HL-60 (cell line): ENCODE data around the gene AKAP13.

Experiments
- CTCF ChIP-seq: IDR thresholded peaks from one replicate; pipeline ENCODE4 v1.5.1; 2011; ENCODE audit warnings: low read length, control low read depth, inconsistent platforms; ENCODE audit not compliant: insufficient read depth
- POLR2AphosphoS5 ChIP-seq: IDR thresholded peaks from 2 replicates; pipeline ENCODE4 v1.6.1; 2012; ENCODE audit warnings: low read depth
- REST ChIP-seq: IDR thresholded peaks from 2 replicates; pipeline ENCODE4 v1.6.1; 2012; ENCODE audit warnings: low read depth; ENCODE audit not compliant: insufficient replicate concordance

- no peak for TF ChIP-seq CTCF
- no peak for TF ChIP-seq REST
- TF ChIP-seq POLR2AphosphoS5, result no peak
These were observed 397.1 kb downstream of the AKAP13 start for GRCh38 chr15:85777250-85778106.
